Esophagus muscularis mucosa (tissue), 4 donors: ENCODE data around the gene KRTAP10-4.

Experiments used
- EP300 ChIP-seq: sonication (generic); formaldehyde crosslinking; IDR thresholded peaks from one replicate; pipeline ENCODE4 v1.6.1; 2017; ENCODE audit warnings: antibody characterized with exemption
- POLR2A ChIP-seq: fragments of 450-650 bp; IDR thresholded peaks from one replicate; pipeline ENCODE4 v1.6.1; 2017; ENCODE audit warnings: antibody characterized with exemption, moderate library complexity, mild to moderate bottlenecking, low read depth
- POLR2AphosphoS5 ChIP-seq, 2 donors: sonication (generic); formaldehyde crosslinking; IDR thresholded peaks; one replicate each; pipeline ENCODE4 v1.6.1; 2017; ENCODE audit warnings: antibody characterized with exemption in 2 of 2
- TF ChIP-seq, protein P1 (sequence below), 3 experiments: fragments of 200-600 bp in 2 of 3; fragments of 450-650 bp in 1 of 3; sonication (generic) in 2 of 3; IDR thresholded peaks; one replicate each; pipeline ENCODE4 v1.5.1; 2017 to 2019; ENCODE audit warnings: antibody characterized with exemption in 3 of 3, mild to moderate bottlenecking in 2 of 3, moderate library complexity in 1 of 3

DNA sequence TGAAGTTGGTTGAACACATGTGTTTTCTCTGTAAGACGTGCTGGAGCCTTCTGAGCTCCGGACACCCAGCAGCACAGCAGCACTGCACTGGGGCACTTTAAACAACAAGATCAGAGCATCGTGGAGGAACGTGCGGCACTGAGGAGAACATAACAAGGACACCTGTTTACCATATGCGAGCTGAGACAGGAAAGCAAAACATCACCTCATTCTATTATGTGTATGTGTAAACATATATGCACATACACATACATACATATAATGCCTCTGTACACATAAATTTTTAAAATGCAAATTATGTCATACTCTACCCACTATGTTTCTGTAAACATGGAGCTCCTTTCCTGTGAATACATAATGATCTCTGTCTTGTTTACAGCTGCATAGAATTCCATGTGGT lies 22.0 kb downstream of the KRTAP10-4 start:
- TF ChIP-seq POLR2A (no peak), POLR2AphosphoS5 (IDR thresholded peaks at IDR 0.05) (no peak), EP300 (no peak)
- TF ChIP-seq, protein P1, sequence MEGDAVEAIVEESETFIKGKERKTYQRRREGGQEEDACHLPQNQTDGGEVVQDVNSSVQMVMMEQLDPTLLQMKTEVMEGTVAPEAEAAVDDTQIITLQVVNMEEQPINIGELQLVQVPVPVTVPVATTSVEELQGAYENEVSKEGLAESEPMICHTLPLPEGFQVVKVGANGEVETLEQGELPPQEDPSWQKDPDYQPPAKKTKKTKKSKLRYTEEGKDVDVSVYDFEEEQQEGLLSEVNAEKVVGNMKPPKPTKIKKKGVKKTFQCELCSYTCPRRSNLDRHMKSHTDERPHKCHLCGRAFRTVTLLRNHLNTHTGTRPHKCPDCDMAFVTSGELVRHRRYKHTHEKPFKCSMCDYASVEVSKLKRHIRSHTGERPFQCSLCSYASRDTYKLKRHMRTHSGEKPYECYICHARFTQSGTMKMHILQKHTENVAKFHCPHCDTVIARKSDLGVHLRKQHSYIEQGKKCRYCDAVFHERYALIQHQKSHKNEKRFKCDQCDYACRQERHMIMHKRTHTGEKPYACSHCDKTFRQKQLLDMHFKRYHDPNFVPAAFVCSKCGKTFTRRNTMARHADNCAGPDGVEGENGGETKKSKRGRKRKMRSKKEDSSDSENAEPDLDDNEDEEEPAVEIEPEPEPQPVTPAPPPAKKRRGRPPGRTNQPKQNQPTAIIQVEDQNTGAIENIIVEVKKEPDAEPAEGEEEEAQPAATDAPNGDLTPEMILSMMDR (IDR thresholded peaks at IDR 0.05) = no peak
